Measurements from ENCODE around the gene METTL14.

DNA sequence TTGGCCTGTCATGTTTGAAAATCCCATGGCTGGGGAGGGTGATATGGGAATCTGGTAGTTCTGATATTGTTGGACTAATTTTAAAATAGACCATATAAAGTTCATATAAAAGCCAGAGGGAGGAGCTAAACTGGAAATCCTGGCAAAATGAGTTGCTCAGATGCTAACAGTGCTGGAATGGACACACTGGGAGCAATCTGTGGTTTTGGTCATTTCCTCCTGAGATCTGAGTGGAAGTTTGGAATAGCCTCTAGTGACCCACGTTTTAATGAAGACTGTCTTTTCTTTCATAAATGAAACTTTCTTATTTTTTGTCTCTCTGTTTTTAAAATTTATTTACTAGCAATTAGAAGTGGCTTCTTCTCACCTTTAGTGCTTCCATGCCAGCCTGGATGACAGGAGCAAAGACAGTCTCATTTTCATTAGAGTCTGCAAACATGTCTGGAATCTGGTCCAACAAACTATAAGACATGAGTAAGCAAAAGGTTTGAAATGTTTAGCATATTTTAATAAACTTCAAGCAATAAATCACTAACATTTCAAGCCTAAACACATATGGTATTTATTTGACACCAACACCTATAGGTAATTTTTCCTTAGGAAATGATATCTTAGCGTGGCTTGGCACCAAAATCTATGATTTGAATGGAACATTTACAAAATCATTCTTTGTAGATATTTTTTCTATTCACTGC, 66.6 kb downstream of the METTL14 start:
- TF ChIP-seq, protein P1, sequence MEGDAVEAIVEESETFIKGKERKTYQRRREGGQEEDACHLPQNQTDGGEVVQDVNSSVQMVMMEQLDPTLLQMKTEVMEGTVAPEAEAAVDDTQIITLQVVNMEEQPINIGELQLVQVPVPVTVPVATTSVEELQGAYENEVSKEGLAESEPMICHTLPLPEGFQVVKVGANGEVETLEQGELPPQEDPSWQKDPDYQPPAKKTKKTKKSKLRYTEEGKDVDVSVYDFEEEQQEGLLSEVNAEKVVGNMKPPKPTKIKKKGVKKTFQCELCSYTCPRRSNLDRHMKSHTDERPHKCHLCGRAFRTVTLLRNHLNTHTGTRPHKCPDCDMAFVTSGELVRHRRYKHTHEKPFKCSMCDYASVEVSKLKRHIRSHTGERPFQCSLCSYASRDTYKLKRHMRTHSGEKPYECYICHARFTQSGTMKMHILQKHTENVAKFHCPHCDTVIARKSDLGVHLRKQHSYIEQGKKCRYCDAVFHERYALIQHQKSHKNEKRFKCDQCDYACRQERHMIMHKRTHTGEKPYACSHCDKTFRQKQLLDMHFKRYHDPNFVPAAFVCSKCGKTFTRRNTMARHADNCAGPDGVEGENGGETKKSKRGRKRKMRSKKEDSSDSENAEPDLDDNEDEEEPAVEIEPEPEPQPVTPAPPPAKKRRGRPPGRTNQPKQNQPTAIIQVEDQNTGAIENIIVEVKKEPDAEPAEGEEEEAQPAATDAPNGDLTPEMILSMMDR (IDR thresholded peaks at IDR 0.05): no peak
- no peak for TF ChIP-seq POLR2A (IDR thresholded peaks at IDR 0.05)
- TF ChIP-seq POLR2AphosphoS5 (IDR thresholded peaks at IDR 0.05; ENCODE audit: insufficient read depth in 1 of 2, low read depth in 1 of 2): no peak

Data from vagina (tissue), 2 donors.